Osteoblast (primary cell): Measurements from ENCODE around the gene MTCL3.

Experiments used
- DNase-seq: peaks from one replicate; pipeline ENCODE4 v3.0.0; 2011; ENCODE audit warnings: low spot score, mixed read lengths; ENCODE audit not compliant: insufficient read length; ENCODE audit errors: missing footprints
- H2AFZ ChIP-seq: 2 replicates; pipeline ENCODE4 v1.6.0; 2011; ENCODE audit warnings: mild to moderate bottlenecking, low read length
- H3K27ac ChIP-seq: 2 replicates; pipeline ENCODE4 v1.5.1; 2011; ENCODE audit warnings: mild to moderate bottlenecking, low read depth, low read length, moderate library complexity
- H3K27me3 ChIP-seq: 2 replicates; pipeline ENCODE4 v1.6.0; 2012; ENCODE audit warnings: mild to moderate bottlenecking, control low read depth, inconsistent platforms, low read length, moderate library complexity; ENCODE audit not compliant: insufficient read depth
- H3K36me3 ChIP-seq: 2 replicates; pipeline ENCODE4 v1.5.1; 2011; ENCODE audit warnings: mild to moderate bottlenecking, low read length, control low read depth, moderate library complexity; ENCODE audit not compliant: insufficient read depth
- H3K4me1 ChIP-seq: 2 replicates; pipeline ENCODE4 v1.5.1; 2011; ENCODE audit warnings: mild to moderate bottlenecking, low read length, control low read depth, moderate library complexity; ENCODE audit not compliant: insufficient read depth
- H3K4me2 ChIP-seq: 2 replicates; pipeline ENCODE4 v1.6.0; 2011; ENCODE audit warnings: mild to moderate bottlenecking, low read length; ENCODE audit not compliant: insufficient read depth
- H3K4me3 ChIP-seq: fragments of 200-600 bp; sonication (generic); 3 replicates; pipeline ENCODE4 v1.5.1; 2012; ENCODE audit warnings: mild to moderate bottlenecking, low read length, inconsistent platforms; ENCODE audit not compliant: insufficient read depth
- H3K79me2 ChIP-seq: 2 replicates; pipeline ENCODE4 v1.6.0; 2012; ENCODE audit warnings: mild to moderate bottlenecking, low read length, control low read depth, inconsistent platforms; ENCODE audit not compliant: insufficient read depth
- H3K9me3 ChIP-seq: 2 replicates; pipeline ENCODE4 v1.5.1; 2011; ENCODE audit warnings: low read depth, low read length, control low read depth
- H4K20me1 ChIP-seq: 2 replicates; pipeline ENCODE4 v1.6.0; 2012; ENCODE audit warnings: mild to moderate bottlenecking, low read length, control low read depth; ENCODE audit not compliant: insufficient read depth
- CTCF ChIP-seq: IDR thresholded peaks from 2 replicates; pipeline ENCODE4 v1.5.1; 2011; ENCODE audit warnings: mild to moderate bottlenecking, low read depth, low read length, moderate library complexity; ENCODE audit errors: extremely low read depth

Gene MTCL3

GRCh38 chr6:127513425-127513824 is 5.7 kb downstream of the MTCL3 start:
- no peak for TF ChIP-seq CTCF
- Histone ChIP-seq H3K4me1 (peaks cover 14% of the 10 kb centered on the region), H2AFZ (no peak overlapping the region), H3K79me2 (no peaks in the 10 kb centered on the region), H4K20me1 (no peaks in the 10 kb centered on the region), H3K27me3 (peaks cover 3% of the 10 kb centered on the region), H3K9me3 (no peaks in the 10 kb centered on the region), H3K36me3 (peaks cover 5% of the 10 kb centered on the region), H3K27ac (no peak overlapping the region), H3K4me3 (no peak overlapping the region), H3K4me2 (no peak overlapping the region)
- no peak for DNase-seq

DNA sequence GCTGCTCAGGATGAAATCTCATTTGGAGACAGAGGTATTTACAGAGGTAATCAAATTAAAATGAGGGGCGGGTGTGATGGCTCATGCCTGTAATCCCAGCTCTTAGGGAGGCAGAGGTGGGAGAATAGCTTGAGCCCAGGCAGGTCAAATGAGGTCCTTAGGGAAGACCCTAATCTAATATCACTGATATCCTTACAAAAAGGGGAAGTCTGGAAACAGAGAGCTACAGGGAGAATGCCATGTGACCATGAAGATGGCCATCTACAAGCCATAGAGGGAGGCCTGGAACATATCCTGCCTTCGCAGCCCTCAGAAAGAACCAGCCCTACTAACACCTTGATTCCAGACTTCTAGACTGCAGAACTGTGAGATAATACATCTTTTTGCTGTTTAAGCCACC is 8.3 kb downstream of the MTCL3 start:
- H3K9me3 ChIP-seq: no peaks in the 10 kb centered on the region
- no peaks in the 10 kb centered on the region for H3K79me2 ChIP-seq
- no peak overlapping the region for H3K4me2 ChIP-seq
- peaks cover 10% of the 10 kb centered on the region for H3K4me1 ChIP-seq
- no peak overlapping the region for H2AFZ ChIP-seq
- peaks cover 5% of the 10 kb centered on the region for H3K36me3 ChIP-seq
- H4K20me1 ChIP-seq: no peaks in the 10 kb centered on the region
- H3K4me3 ChIP-seq: no peak overlapping the region
- no peak for TF ChIP-seq CTCF
- no peaks in the 10 kb centered on the region for H3K27me3 ChIP-seq
- H3K27ac ChIP-seq: no peak overlapping the region
- DNase-seq: no peak

GRCh38 chr6:127506894-127507293 is 12.2 kb downstream of the MTCL3 start:
- H3K36me3 ChIP-seq: peaks cover 5% of the 10 kb centered on the region
- H3K4me1 ChIP-seq: no peaks in the 10 kb centered on the region
- DNase-seq: no peak
- TF ChIP-seq CTCF: no peak
- H2AFZ ChIP-seq: no peak overlapping the region
- H3K4me2 ChIP-seq: no peak overlapping the region
- no peaks in the 10 kb centered on the region for H3K27me3 ChIP-seq
- H4K20me1 ChIP-seq: no peaks in the 10 kb centered on the region
- H3K27ac ChIP-seq: no peak overlapping the region
- H3K4me3 ChIP-seq: no peak overlapping the region
- H3K9me3 ChIP-seq: no peaks in the 10 kb centered on the region
- H3K79me2 ChIP-seq: no peaks in the 10 kb centered on the region

DNA sequence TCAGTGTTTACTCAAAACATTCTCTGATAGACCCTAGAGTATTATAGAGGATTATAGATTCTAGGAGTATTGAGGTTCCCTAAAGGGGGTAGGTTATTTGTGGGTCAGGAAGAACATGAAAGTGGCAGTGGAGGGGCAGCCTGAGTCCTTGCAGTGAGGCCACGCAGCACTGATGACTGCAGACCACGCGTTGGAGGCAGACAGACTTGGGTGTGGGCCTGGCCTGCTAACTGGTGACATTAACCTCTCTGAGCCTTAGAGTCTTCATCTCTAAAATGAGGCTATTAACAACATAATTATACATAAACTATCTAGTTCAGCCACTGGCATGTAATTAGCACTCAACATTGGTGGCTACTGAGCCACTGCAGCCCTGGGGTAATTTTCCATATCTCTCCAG is 16.1 kb downstream of the MTCL3 start:
- Histone ChIP-seq H3K4me3 (no peak overlapping the region), H3K27ac (no peak overlapping the region), H3K9me3 (no peaks in the 10 kb centered on the region), H3K79me2 (no peaks in the 10 kb centered on the region), H3K4me2 (no peak overlapping the region), H3K36me3 (no peaks in the 10 kb centered on the region), H4K20me1 (no peaks in the 10 kb centered on the region), H2AFZ (no peak overlapping the region), H3K27me3 (no peaks in the 10 kb centered on the region), H3K4me1 (no peaks in the 10 kb centered on the region)
- DNase-seq: no peak
- no peak for TF ChIP-seq CTCF
